Esophagus squamous epithelium (tissue), 4 donors: Measurements from ENCODE around the gene IQCE.

Source experiments
- POLR2A ChIP-seq, 4 donors: fragments of 450-650 bp; IDR thresholded peaks; one replicate each; pipeline ENCODE4 v1.6.1; 2017; ENCODE audit warnings: antibody characterized with exemption in 4 of 4, mild to moderate bottlenecking in 4 of 4, moderate library complexity in 3 of 4
- TF ChIP-seq, protein P1 (sequence below), 6 experiments: fragments of 450-650 bp in 4 of 6; fragments of 200-600 bp in 2 of 6; sonication (generic) in 2 of 6; IDR thresholded peaks; one replicate each; pipeline ENCODE4 v1.5.1; 2016 to 2019; ENCODE audit warnings: antibody characterized with exemption in 6 of 6, mild to moderate bottlenecking in 4 of 6, moderate library complexity in 4 of 6

DNA sequence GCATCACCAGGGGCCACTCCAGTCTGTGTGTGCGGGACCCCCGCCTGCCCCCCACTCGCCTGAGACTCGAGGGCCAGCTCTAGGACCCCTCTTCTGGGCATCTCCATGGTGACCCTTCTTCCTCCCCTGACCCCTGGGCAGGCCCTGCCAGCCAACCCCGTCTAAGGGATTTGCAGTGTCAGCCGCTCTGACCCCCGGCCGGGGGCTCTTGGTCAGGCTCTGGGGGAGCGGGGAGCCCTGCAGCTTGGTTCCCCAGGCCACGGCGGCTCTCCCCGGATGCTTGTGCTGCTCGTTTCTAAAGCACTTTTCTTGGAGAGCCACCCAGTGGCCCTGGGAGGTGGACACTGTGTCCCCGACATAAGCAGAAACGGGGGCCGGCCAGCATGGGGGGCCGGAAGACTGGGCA, 78.3 kb downstream of the IQCE start:
- no peak for TF ChIP-seq POLR2A (IDR thresholded peaks at IDR 0.05)
- TF ChIP-seq, protein P1, sequence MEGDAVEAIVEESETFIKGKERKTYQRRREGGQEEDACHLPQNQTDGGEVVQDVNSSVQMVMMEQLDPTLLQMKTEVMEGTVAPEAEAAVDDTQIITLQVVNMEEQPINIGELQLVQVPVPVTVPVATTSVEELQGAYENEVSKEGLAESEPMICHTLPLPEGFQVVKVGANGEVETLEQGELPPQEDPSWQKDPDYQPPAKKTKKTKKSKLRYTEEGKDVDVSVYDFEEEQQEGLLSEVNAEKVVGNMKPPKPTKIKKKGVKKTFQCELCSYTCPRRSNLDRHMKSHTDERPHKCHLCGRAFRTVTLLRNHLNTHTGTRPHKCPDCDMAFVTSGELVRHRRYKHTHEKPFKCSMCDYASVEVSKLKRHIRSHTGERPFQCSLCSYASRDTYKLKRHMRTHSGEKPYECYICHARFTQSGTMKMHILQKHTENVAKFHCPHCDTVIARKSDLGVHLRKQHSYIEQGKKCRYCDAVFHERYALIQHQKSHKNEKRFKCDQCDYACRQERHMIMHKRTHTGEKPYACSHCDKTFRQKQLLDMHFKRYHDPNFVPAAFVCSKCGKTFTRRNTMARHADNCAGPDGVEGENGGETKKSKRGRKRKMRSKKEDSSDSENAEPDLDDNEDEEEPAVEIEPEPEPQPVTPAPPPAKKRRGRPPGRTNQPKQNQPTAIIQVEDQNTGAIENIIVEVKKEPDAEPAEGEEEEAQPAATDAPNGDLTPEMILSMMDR (IDR thresholded peaks at IDR 0.05): no peak
